ENCODE results near the gene EIPR1. TPM values are rescaled to one million over a fixed set of nuclear protein-coding genes. Genes with fewer than 3 reads are reported as not detected.

The EIPR1 gene
- total and polyA plus RNA-seq, 2 of the 4 experiments (the other 2 are of a cell fraction): 46.5 to 67.4 TPM

GRCh38 chr2:3145471-3146021, 232.1 kb downstream of the EIPR1 start:
- ChIA-PET CTCF (no interaction called here), POLR2A (ENCODE audit: unreplicated experiment) (no interaction called here)
- no peak overlapping the region for H3K23ac ChIP-seq (ENCODE audit: low read depth, low read length)
- no peak overlapping the region for H2AK9ac ChIP-seq (replicated peaks; ENCODE audit: low read depth, low read length, poor library complexity)
- 78% methylated on average over 9 of the region's 15 CpGs; no CpG with 5 or more reads in 1 of the 2 experiments for WGBS, 2 experiments (ENCODE audit: extremely low coverage in 2 of 2, insufficient read length in 1 of 2)
- no peaks in the 10 kb centered on the region for H3K27me3 ChIP-seq (ENCODE audit: control insufficient read depth, insufficient read depth, low read length)
- intact Hi-C loops (cut with micrococcal nuclease) (no loop called here), in situ Hi-C loops (cut with MboI; ENCODE audit: low sequenced_read_pairs) (no loop called here), dilution Hi-C loops (cut with HindIII; ENCODE audit: low sequenced_read_pairs, unreplicated experiment) (no loop called here)
- H3K36me3 ChIP-seq (ENCODE audit: control insufficient read depth, insufficient read depth, low read length): no peaks in the 10 kb centered on the region
- no peak overlapping the region for H3K4ac ChIP-seq (ENCODE audit: low read depth, low read length)
- H4K8ac ChIP-seq (ENCODE audit: low read depth in 2 of 2, low read length in 2 of 2): no peak overlapping the region
- ATAC-seq (ENCODE audit: low read depth): no peak
- H3K56ac ChIP-seq (ENCODE audit: extremely low read depth, insufficient read depth, low read length): no peak overlapping the region
- no peak overlapping the region for H3K14ac ChIP-seq (replicated peaks; ENCODE audit: low read depth, low read length)
- no peak overlapping the region for H2BK120ac ChIP-seq (ENCODE audit: low read depth, low read length)
- no peaks in the 10 kb centered on the region for H4K20me1 ChIP-seq (ENCODE audit: insufficient read depth, low read length)
- H4K5ac ChIP-seq (ENCODE audit: low read depth, low read length): no peak overlapping the region
- no peaks in the 10 kb centered on the region for H3K9me1 ChIP-seq (ENCODE audit: insufficient read depth, low read length)
- TF ChIP-seq MXI1 (IDR thresholded peaks at IDR 0.05; ENCODE audit: borderline replicate concordance, low read depth, low read length): no peak
- TF ChIP-seq, protein P1, sequence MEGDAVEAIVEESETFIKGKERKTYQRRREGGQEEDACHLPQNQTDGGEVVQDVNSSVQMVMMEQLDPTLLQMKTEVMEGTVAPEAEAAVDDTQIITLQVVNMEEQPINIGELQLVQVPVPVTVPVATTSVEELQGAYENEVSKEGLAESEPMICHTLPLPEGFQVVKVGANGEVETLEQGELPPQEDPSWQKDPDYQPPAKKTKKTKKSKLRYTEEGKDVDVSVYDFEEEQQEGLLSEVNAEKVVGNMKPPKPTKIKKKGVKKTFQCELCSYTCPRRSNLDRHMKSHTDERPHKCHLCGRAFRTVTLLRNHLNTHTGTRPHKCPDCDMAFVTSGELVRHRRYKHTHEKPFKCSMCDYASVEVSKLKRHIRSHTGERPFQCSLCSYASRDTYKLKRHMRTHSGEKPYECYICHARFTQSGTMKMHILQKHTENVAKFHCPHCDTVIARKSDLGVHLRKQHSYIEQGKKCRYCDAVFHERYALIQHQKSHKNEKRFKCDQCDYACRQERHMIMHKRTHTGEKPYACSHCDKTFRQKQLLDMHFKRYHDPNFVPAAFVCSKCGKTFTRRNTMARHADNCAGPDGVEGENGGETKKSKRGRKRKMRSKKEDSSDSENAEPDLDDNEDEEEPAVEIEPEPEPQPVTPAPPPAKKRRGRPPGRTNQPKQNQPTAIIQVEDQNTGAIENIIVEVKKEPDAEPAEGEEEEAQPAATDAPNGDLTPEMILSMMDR (conservative IDR thresholded peaks at IDR 0.05; ENCODE audit: low read depth, low read length): no peak
- TF ChIP-seq ELK1 (IDR thresholded peaks at IDR 0.05; ENCODE audit: borderline replicate concordance, low read depth, low read length): no peak
- TF ChIP-seq, protein P2, sequence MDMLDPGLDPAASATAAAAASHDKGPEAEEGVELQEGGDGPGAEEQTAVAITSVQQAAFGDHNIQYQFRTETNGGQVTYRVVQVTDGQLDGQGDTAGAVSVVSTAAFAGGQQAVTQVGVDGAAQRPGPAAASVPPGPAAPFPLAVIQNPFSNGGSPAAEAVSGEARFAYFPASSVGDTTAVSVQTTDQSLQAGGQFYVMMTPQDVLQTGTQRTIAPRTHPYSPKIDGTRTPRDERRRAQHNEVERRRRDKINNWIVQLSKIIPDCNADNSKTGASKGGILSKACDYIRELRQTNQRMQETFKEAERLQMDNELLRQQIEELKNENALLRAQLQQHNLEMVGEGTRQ (IDR thresholded peaks at IDR 0.05; ENCODE audit: low read depth, low read length): no peak
- no peak overlapping the region for H3K4me3 ChIP-seq (ENCODE audit: insufficient read depth, low read depth, low read length)
- H3K18ac ChIP-seq (ENCODE audit: low read depth, low read length): no peak overlapping the region
- H3K9ac ChIP-seq (ENCODE audit: low read depth, low read length): no peak overlapping the region
- no peak overlapping the region for H4K91ac ChIP-seq (ENCODE audit: insufficient read depth, low read depth, low read length)
- no peaks in the 10 kb centered on the region for H3K4me1 ChIP-seq (ENCODE audit: control insufficient read depth, insufficient read depth, low read length)
- H3K9me3 ChIP-seq (ENCODE audit: control insufficient read depth, insufficient read depth, low read length): no peaks in the 10 kb centered on the region; the same call in 1 of the 2 replicates
- no peaks in the 10 kb centered on the region for H3K79me1 ChIP-seq (ENCODE audit: low read depth in 1 of 2, low read length in 2 of 2)
- DNase-seq: no peak
- H3K4me2 ChIP-seq (ENCODE audit: low read depth, low read length): no peak overlapping the region
- H2AFZ ChIP-seq (replicated peaks; ENCODE audit: low read length, poor library complexity): no peak overlapping the region
- no peak overlapping the region for H2BK5ac ChIP-seq (ENCODE audit: low read depth, low read length, poor library complexity, severe bottlenecking)
- no peak overlapping the region for H2AK5ac ChIP-seq (ENCODE audit: low read depth, low read length)
- H2BK15ac ChIP-seq (ENCODE audit: low read depth, low read length): no peak overlapping the region
- no TSS peak for BruUV-seq (replicated peaks)
- no peak overlapping the region for H3K27ac ChIP-seq (ENCODE audit: insufficient read depth, low read length)
- no peak overlapping the region for H2BK20ac ChIP-seq (ENCODE audit: low read depth, low read length)

All from IMR-90 (cell line).